Activated T-helper 1 cell treated with anti-CD3 and anti-CD28 coated beads, Interleukin-12 subunit alpha, Interleukin-12 subunit beta, Interleukin-2, Interleukin-4 antibody, amounts not matched to agents 30 ng/mL and 10 ng/mL and 1 ng/mL, durations not matched to agents 14 hours and 24 hours and 36 hours (primary cell): ENCODE results near the gene DYNLT4. TPM values are rescaled to one million over a fixed set of nuclear protein-coding genes. Genes with fewer than 3 reads are reported as not detected.
"Not testable (repeated sequence)": the region's sequence is repeated elsewhere in the genome, so short reads cannot be mapped to it uniquely, and the experiment has no call there.

Experiments used
- DNase-seq: peaks from one replicate; pipeline ENCODE4 v3.0.0; 2021; ENCODE audit warnings: low spot score
- H3K27ac Mint-ChIP-seq: one replicate; pipeline ENCODE4 v1.8.0; 2021; ENCODE audit warnings: mild to moderate bottlenecking, mixed read lengths
- H3K27me3 Mint-ChIP-seq: one replicate; pipeline ENCODE4 v1.8.0; 2022; ENCODE audit warnings: mild to moderate bottlenecking, moderate library complexity, mixed read lengths; ENCODE audit not compliant: insufficient read depth
- H3K36me3 Mint-ChIP-seq: one replicate; pipeline ENCODE4 v1.8.0; 2021; ENCODE audit warnings: low read depth, mixed read lengths
- H3K4me1 Mint-ChIP-seq: one replicate; pipeline ENCODE4 v1.8.0; 2021; ENCODE audit warnings: low read depth, mixed read lengths
- H3K4me3 Mint-ChIP-seq: one replicate; pipeline ENCODE4 v1.8.0; 2021; ENCODE audit warnings: mild to moderate bottlenecking, moderate library complexity, mixed read lengths
- H3K9me3 Mint-ChIP-seq: one replicate; pipeline ENCODE4 v1.8.0; 2021; ENCODE audit warnings: mixed read lengths
- intact Hi-C: fragments of 100-400 bp; cut with micrococcal nuclease; formaldehyde crosslinking; loops from one replicate; pipeline ENCODE4 v1.15.1; 2024
- total RNA-seq: library from RNA; stranded (reverse); gene quantifications from 2 replicates; pipeline ENCODE4 v1.2.3, GENCODE V29; 2022

DYNLT4 gene
- total RNA-seq, 1 donor from 2014 or later: 0.44 TPM

GRCh38 chr1:44838294-44838693 lies 31.1 kb upstream of the DYNLT4 start:
- intact Hi-C loops: loop anchor here (5.0 kb wide), 1 partner anchor 149 kb away; the partner anchor contains the start of gene EIF2B3
- DNase-seq, H3K4me1 Mint-ChIP-seq, H3K4me3 Mint-ChIP-seq, H3K9me3 Mint-ChIP-seq, H3K27ac Mint-ChIP-seq, H3K36me3 Mint-ChIP-seq: not testable (repeated sequence)
- H3K27me3 Mint-ChIP-seq: peaks cover 14% of the 10 kb centered on the region

- intact Hi-C loops: loop anchor here (1.0 to 5.0 kb wide), 4 partner anchors 43 to 465 kb away; partner anchors contain the start of gene EIF2B3
- peaks cover 9% of the 10 kb centered on the region for H3K4me1 Mint-ChIP-seq
- no peaks in the 10 kb centered on the region for H3K9me3 Mint-ChIP-seq
Observed at GRCh38 chr1:44835738-44836675, 28.9 kb upstream of the DYNLT4 start.

GRCh38 chr1:44834328-44834727 lies 27.2 kb upstream of the DYNLT4 start:
- no peaks in the 10 kb centered on the region for H3K36me3 Mint-ChIP-seq
- no peak for DNase-seq
- H3K9me3 Mint-ChIP-seq: no peaks in the 10 kb centered on the region
- H3K27me3 Mint-ChIP-seq: peaks cover 3% of the 10 kb centered on the region
- intact Hi-C loops: no loop called here
- no peak overlapping the region for H3K27ac Mint-ChIP-seq
- H3K4me1 Mint-ChIP-seq: peaks cover 9% of the 10 kb centered on the region
- no peak overlapping the region for H3K4me3 Mint-ChIP-seq

More at GRCh38 chr1:44835738-44836675, 28.9 kb upstream of the DYNLT4 start:
- peak; percentile 71 for DNase-seq
- H3K27ac Mint-ChIP-seq: no peak overlapping the region
- no peaks in the 10 kb centered on the region for H3K36me3 Mint-ChIP-seq
- H3K27me3 Mint-ChIP-seq: peaks cover 4% of the 10 kb centered on the region
- peak overlapping the region; percentile 26 for H3K4me3 Mint-ChIP-seq

GRCh38 chr1:44832056-44832705 lies 25.0 kb upstream of the DYNLT4 start:
- H3K27ac Mint-ChIP-seq: peak overlapping the region; percentile 58
- H3K4me1 Mint-ChIP-seq: peaks cover 9% of the 10 kb centered on the region
- H3K36me3 Mint-ChIP-seq: no peaks in the 10 kb centered on the region
- peaks cover 3% of the 10 kb centered on the region for H3K27me3 Mint-ChIP-seq
- H3K9me3 Mint-ChIP-seq: no peaks in the 10 kb centered on the region
- no peak for DNase-seq
- H3K4me3 Mint-ChIP-seq: no peak overlapping the region
- intact Hi-C loops: no loop called here

GRCh38 chr1:44831516-44831915 lies 24.4 kb upstream of the DYNLT4 start:
- Mint-ChIP-seq H3K4me1 (peaks cover 9% of the 10 kb centered on the region), H3K9me3 (no peaks in the 10 kb centered on the region), H3K27me3 (peaks cover 3% of the 10 kb centered on the region), H3K4me3 (no peak overlapping the region), H3K27ac (no peak overlapping the region), H3K36me3 (no peaks in the 10 kb centered on the region)
- DNase-seq: no peak
- intact Hi-C loops: no loop called here

- Mint-ChIP-seq H3K4me3 (no peak overlapping the region), H3K9me3 (no peaks in the 10 kb centered on the region), H3K27ac (no peak overlapping the region), H3K27me3 (peaks cover 3% of the 10 kb centered on the region), H3K4me1 (peaks cover 6% of the 10 kb centered on the region), H3K36me3 (no peaks in the 10 kb centered on the region)
- intact Hi-C loops: no loop called here
- no peak for DNase-seq
Observed at GRCh38 chr1:44830900-44831304, 23.8 kb upstream of the DYNLT4 start.

GRCh38 chr1:44829506-44830384 lies 22.6 kb upstream of the DYNLT4 start:
- no peaks in the 10 kb centered on the region for H3K4me1 Mint-ChIP-seq
- H3K9me3 Mint-ChIP-seq: no peaks in the 10 kb centered on the region
- no peak overlapping the region for H3K27ac Mint-ChIP-seq
- no peak overlapping the region for H3K4me3 Mint-ChIP-seq
- DNase-seq: no peak
- H3K27me3 Mint-ChIP-seq: peaks cover 3% of the 10 kb centered on the region
- intact Hi-C loops: no loop called here
- no peaks in the 10 kb centered on the region for H3K36me3 Mint-ChIP-seq

GRCh38 chr1:44828841-44829440 lies 21.8 kb upstream of the DYNLT4 start:
- intact Hi-C loops: no loop called here
- Mint-ChIP-seq H3K9me3 (no peaks in the 10 kb centered on the region), H3K27me3 (peaks cover 3% of the 10 kb centered on the region), H3K4me3 (no peak overlapping the region), H3K36me3 (no peaks in the 10 kb centered on the region), H3K27ac (no peak overlapping the region), H3K4me1 (no peaks in the 10 kb centered on the region)
- no peak for DNase-seq

- Mint-ChIP-seq H3K9me3 (no peaks in the 10 kb centered on the region), H3K27ac (no peak overlapping the region), H3K27me3 (peaks cover under 1% of the 10 kb centered on the region), H3K4me1 (no peaks in the 10 kb centered on the region), H3K36me3 (no peaks in the 10 kb centered on the region), H3K4me3 (no peak overlapping the region)
- intact Hi-C loops: no loop called here
- no peak for DNase-seq
Observed at GRCh38 chr1:44828003-44828651, 21.0 kb upstream of the DYNLT4 start.

GRCh38 chr1:44827197-44828002 lies 20.2 kb upstream of the DYNLT4 start:
- H3K27ac Mint-ChIP-seq: no peak overlapping the region
- intact Hi-C loops: no loop called here
- H3K4me3 Mint-ChIP-seq: no peak overlapping the region
- H3K36me3 Mint-ChIP-seq: no peaks in the 10 kb centered on the region
- no peaks in the 10 kb centered on the region for H3K27me3 Mint-ChIP-seq
- H3K9me3 Mint-ChIP-seq: no peaks in the 10 kb centered on the region
- DNase-seq: no peak
- H3K4me1 Mint-ChIP-seq: no peaks in the 10 kb centered on the region

- DNase-seq: no peak
- no peak overlapping the region for H3K27ac Mint-ChIP-seq
- no peak overlapping the region for H3K4me3 Mint-ChIP-seq
- no peaks in the 10 kb centered on the region for H3K27me3 Mint-ChIP-seq
- H3K9me3 Mint-ChIP-seq: no peaks in the 10 kb centered on the region
- H3K4me1 Mint-ChIP-seq: peaks cover 2% of the 10 kb centered on the region
- intact Hi-C loops: no loop called here
- H3K36me3 Mint-ChIP-seq: no peaks in the 10 kb centered on the region
Observed at GRCh38 chr1:44826375-44827196, 19.4 kb upstream of the DYNLT4 start.
